GM18520 (cell line): ENCODE measurements around the gene STXBP5.

Experiments
- ATAC-seq: cut with Tn5 transposase; IDR thresholded peaks from one replicate; pipeline ENCODE4 v1.9.1; 2021; ENCODE audit not compliant: unreplicated experiment

The STXBP5 gene

GRCh38 chr6:147177286-147177685 is 26.9 kb upstream of the STXBP5 start:
- ATAC-seq: no peak

DNA sequence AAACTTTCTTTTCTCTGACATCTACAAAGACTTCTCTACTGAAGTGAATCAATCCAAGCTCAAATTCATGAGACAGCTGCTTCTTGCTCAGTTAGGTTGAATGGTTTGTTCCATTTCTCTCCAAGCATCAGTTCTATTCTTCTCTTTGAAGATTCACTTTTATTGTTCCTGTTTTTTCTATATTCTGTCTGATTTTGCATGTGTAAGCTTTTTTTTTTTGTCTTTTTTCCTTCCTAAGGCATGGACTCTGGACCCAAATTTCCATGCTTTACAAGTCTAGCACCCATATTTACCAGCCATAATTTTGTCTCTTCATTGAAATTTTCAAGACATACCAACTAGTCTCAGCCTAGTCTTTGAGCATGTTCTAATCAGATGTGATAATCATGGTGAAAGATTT is 25.9 kb upstream of the STXBP5 start:
- ATAC-seq: no peak

- no peak for ATAC-seq
Measured at GRCh38 chr6:147179809-147180208, 24.4 kb upstream of the STXBP5 start.

DNA sequence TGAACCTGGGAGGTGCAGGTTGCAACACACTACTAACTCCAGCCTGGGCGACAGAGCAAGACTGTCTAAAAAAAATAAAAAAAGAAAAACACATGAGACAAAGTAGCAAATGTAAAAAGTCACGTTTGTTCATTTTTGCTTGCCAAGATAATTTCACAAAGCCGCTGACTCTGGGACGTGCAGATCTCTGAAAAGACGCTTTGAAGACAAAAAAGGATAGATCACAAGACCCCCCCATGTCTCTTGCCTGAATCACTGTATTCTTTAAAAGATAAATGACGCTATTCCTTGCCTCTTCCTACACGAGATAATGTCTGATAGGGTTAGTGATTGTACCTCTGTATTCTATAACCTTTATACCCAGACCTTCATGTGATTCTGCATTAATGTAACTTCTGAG is 23.3 kb upstream of the STXBP5 start:
- ATAC-seq: no peak

- ATAC-seq: no peak
Measured at GRCh38 chr6:147184379-147184778, 19.8 kb upstream of the STXBP5 start.

DNA sequence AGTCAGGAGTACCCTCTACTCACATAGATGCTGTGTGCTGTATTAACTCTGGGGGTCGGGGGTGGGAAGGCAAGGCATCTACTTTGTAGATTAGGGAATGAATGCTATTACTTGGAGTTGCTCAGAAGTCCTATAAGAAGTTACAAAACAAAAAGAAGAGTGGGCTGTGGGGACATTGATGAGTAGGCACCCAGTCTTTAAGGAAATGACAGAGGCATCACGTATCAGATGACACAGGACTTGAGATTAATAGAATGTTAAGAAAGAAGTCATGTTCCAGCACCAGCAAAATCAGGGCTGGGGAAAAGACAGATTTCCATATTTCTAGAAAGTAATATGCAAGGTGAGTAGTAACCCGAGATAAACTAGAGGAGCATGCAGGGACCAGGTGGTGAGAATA is 19.0 kb upstream of the STXBP5 start:
- ATAC-seq: no peak

- no peak for ATAC-seq
Measured at GRCh38 chr6:147190556-147190955, 13.7 kb upstream of the STXBP5 start.

DNA sequence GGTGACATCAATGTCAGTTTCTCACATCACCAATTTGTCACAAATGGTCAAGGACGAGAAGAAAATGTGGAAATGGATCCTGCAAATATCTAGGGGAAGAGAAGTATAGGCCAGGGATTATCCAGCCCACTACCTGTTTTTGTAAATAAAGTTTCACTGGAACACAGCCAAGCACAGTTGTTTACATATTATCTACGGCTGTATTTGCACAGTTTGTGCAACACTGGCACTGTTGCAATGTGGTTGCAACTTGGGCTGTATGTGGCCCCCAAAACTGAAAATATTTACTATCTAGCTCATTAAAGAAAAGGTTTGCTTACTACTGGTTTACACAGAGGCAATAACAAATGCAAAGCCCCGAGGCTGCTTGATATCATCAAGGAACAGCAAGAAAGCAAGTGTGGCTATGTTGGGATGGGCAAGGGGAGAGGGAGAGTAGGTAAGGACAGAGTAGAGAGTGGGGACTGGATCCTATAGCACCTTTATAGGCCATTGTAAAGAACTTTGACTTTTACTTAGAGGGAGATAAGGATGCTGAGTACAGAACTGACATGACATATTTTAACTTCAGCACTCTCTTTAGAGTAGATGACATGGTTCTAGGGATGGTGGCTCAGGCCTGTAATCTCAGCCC is 11.8 kb upstream of the STXBP5 start:
- ATAC-seq: no peak

- ATAC-seq: no peak
Measured at GRCh38 chr6:147194652-147195411, 9.4 kb upstream of the STXBP5 start.

GRCh38 chr6:147195510-147195909 is 8.7 kb upstream of the STXBP5 start:
- ATAC-seq: no peak

- no peak for ATAC-seq
Measured at GRCh38 chr6:147195987-147196386, 8.2 kb upstream of the STXBP5 start.

GRCh38 chr6:147200711-147201110 is 3.5 kb upstream of the STXBP5 start:
- no peak for ATAC-seq

DNA sequence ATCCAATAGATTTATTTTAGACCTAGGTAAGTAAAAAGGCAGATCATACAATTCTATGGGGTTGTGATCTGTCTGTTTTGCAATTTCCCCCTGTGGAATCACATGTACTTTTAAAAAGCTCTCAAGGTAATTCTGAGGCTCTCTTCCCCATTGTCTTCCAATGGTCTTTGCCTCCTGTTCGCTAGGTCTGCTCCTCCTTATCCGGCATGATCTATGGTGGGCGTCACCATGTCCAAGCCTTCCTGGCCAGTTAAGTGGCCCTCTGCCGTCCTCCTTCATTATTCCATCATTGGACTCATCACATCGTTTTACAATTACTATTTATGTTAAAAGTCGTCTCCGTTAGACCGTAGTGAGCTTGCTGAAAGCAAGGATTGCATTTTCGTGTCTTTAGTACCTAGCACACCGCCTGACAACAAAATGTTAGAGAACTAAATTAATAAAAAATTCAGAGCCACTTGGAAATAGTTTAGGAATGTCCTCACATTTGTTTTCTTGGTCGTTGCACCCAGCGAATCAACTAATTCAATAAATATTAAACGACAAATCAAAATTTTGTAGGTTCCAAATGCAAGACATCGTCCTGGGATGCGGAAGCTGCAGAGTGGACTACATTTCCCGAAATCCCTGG is 2.2 kb upstream of the STXBP5 start:
- ATAC-seq: no peak

- ATAC-seq: peak; percentile 73
Measured at GRCh38 chr6:147202516-147203310, 1.5 kb upstream of the STXBP5 start.

DNA sequence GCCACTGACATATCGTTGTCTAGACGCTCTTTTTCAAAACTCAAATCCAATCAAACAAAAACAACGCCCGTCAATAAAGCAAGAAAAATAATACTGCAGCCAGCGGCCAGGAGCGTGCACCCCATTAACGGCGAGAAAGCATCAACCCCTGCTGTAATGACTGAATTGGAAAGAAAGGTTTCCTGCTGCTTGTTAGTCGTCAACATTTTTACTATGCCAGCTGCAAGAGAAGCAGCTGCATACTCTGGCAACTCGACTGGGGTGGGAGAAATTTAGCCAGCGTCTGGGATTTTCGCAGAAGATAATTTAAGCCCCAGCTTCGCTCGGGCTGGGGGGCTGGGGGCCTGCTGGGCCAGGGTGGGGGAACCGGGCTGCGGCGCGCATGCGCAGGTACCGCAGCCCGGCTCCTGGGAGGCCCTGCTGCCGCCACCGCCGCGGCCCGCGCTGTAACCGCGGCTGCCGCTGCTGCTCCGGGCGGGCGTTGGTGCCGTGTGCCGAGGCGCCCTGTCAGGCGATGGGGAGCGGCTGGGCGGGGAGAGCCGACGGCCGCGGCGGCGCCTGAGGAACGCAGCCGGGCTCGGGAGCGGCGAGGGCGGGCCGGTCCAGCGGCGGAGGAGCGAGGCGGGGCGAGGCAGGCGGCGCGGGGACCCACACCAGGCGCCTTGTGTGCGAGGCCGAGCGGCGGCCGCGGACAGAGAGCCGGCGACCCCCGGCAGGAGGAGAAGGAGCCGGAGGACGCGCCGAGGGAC is 732 bp upstream of the STXBP5 start:
- peak; percentile 48 for ATAC-seq

- ATAC-seq: no peak
Measured at GRCh38 chr6:147204843-147205311, 660 bp downstream of the STXBP5 start.

DNA sequence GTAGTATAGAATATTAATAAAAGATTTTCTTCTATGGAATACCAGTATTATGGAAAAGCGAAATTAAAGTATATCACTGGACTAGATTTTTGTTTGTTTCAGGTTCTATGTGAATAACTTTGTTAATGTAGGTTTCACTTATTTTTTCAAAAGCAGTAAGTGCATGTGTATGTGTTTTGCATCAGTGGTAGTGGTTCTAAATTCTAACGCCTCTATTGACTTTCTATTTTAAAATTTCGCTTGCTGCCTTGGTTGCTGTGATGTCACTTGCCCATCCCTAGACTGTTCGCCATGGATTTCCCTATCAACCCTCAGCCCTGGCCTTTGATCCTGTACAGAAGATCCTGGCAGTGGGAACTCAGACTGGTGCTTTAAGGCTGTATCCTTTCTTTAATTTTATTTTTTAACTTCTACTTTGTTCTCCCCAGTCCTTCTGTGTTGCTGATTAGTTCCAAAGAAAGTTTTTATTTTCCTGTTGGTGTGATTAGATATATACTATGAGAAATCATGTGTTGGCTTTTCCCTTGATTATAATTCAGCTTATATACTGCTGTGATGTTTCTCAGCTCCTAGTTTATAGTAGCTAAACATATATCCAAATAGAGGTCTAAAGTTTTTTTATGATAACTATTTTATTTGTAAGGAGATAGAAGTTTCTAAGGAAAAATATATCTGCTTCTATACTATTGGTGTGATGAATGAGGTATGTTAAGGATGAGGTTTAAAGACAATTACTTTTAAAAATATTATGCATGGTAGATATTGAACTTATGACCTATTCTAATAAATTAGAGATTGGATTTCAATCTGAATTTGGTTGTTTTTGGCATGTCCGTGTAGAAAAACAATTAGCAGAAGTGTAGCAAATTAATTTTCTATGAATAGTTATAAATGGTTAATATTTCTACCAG is 1.7 kb downstream of the STXBP5 start:
- no peak for ATAC-seq

GRCh38 chr6:147207351-147207750 is 3.1 kb downstream of the STXBP5 start:
- no peak for ATAC-seq
